ENCODE data around the gene SLC18A3.

Gene SLC18A3

DNA sequence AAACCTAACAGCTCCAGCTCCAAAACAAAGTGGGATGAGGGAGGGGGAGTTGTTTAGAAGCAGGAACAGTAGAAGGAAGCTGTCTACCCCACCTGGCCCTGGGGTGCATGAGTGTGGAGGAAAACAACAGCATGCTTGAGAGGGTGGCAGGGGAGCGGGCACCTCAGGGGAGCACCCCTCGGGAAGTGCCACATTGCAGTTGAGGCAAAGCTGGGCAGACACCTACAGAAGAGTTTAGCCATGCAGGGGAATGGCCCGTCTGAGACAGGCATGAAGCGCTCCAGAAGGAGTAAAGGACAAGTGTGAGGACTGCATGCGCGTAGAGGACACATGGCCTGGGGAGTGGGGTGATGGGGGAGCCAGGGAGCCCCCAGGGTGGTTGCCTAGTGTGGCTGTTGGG, 21.9 kb downstream of the SLC18A3 start:
- DNase-seq, result no peak

- DNase-seq, result no peak
These were observed 22.6 kb downstream of the SLC18A3 start for GRCh38 chr10:49632406-49633317.

GRCh38 chr10:49633327-49634068, 23.4 kb downstream of the SLC18A3 start:
- DNase-seq, result no peak

DNA sequence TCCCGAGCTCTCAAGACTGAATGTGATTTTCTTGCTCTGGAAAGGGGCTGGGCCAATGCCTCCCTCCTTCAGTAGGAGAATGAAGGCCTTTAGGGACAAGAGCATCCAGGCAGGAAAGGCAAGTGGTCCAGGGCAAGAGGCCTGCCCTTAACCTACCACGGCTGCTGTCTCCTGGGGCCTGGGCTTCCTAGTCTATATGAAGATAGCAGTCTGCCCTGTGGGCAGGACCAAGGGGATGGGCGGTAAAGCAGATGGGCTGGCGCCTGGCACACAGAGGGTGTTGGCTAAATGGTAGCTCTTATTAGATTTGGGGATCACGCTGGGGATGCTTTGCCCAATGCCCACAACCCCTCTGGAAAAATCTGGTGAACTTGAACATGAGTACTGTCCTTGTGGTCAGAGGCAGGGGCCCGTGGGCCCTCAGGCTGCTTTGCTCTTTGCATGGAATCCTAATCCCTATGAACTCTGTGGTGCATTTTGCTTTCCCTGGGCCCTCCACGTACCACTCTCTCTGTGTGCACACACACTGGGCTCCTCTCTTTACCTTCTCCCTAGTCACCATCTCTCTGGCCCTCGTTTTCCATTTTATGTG, 24.1 kb downstream of the SLC18A3 start:
- no peak for DNase-seq

DNA sequence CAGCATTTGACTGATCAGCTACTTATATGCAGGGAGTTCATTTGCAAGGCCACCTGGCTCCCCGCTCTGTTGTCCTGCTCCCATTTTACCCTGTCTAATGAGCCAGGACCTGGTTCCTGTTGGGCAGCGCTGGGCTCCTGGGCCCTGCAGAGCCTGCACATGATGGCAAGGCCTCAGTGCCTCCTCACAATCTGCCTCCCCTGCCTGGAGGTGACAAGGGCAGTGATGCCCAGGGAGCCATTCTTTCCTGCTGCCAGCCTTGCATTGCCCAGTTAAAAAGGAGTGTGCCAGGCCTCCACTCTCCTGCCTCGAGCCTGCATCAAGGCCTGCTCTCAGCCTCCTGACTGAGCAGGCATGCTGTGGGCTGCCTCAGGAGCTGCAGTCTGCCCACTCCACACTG, 32.2 kb downstream of the SLC18A3 start:
- no peak for DNase-seq

GRCh38 chr10:49643241-49644034, 33.3 kb downstream of the SLC18A3 start:
- DNase-seq, result no peak

DNA sequence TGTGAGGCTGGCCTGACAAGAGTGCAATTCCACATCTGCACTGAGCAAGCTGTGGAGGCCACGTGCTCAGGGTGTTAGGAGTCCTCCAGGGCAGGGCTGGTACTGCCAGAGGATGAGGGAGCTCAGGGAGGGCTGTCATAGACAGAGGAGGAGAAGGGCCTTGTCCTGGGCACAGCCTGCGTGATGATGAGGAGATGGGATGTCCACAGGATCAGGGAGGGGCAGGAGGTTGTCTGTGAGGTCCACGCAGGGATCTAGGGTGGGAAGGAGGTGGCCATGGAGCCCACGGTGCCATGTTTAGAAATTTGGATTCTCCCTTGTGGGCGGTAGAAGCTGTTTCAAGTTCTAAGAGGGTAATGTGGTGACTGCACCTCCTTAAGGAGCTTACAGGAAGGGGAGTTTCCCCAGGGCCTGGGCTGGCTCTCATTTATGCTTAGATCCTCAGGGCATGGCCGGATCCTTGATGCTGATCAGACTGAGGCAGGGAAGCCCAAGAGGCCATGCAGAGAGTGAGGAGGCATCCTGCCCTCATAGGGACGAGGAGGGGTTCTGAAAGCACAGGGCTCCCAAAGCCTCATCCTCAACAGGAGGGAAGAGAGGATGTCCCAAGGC, 34.0 kb downstream of the SLC18A3 start:
- no peak for DNase-seq

- no peak for DNase-seq
These were observed 35.3 kb downstream of the SLC18A3 start for GRCh38 chr10:49645417-49645816.

- no peak for DNase-seq
These were observed 36.1 kb downstream of the SLC18A3 start for GRCh38 chr10:49645871-49646870.

- no peak for DNase-seq
These were observed 37.4 kb downstream of the SLC18A3 start for GRCh38 chr10:49647554-49647953.

DNA sequence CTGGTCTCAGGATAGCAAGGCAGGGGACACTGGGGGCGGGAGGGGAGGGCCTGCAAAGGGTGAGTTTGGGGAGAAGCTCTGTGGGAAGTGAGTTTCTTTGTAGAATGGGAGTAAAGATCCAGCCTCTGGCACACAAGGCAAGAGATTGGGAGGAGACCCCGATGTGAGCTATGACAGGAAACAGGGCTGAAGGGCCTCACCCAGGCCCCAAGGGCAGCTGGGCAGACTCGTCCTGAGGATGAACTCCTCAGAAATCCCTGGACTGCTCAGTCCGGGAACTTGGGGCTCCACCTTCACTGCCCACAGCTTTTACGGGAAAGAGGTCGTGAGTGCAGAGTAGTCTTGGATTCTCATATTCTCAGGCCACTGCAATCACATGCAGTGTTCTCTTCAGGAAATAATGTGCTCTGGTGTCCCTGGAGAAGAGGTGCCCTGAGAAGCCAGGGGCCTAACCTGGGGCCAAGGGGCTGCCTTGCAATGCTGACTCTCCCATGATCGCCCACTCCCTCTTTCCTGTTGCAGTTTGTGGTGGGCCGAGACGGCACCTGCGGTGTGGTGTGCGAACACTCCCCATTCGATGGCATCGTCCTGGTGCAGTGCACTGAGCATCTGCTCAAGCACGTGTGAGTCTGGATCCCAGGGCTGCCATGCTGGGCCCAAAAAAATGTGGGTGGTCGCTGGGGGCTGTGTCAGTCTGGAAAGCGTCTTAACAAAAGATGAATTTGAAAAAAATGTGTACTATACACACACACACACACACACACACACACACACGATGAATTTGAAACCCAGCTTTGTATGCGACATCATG, 38.1 kb downstream of the SLC18A3 start:
- DNase-seq, result no peak

- DNase-seq, result no peak
These were observed 39.2 kb downstream of the SLC18A3 start for GRCh38 chr10:49649294-49649693.

- DNase-seq, result no peak
These were observed 40.0 kb downstream of the SLC18A3 start for GRCh38 chr10:49649936-49650723.

- DNase-seq, result no peak
These were observed 40.6 kb downstream of the SLC18A3 start for GRCh38 chr10:49650724-49651034.

- no peak for DNase-seq
These were observed 41.1 kb downstream of the SLC18A3 start for GRCh38 chr10:49651039-49651835.

DNA sequence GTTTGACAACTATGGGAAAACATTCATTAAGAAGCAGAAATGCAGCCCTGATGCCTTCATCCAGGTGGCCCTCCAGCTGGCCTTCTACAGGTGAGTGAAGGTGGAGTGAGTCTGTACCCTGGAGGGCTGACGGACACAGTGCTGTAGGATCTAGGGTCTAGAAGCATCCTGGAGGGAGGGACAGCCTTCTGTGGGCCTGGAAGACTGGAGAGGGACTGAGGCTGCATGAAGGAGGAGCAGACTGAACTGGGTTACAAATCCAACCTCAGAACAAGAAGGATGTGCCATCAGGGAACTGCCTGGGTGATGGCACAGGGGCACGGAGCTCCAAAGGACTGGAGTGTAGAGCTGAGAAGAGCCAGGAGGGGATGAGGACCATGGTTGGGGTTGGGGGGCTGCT, 41.8 kb downstream of the SLC18A3 start:
- no peak for DNase-seq

- no peak for DNase-seq
These were observed 42.5 kb downstream of the SLC18A3 start for GRCh38 chr10:49652421-49653272.
